ENCODE measurements around the gene ELN. TPM values are rescaled to one million over a fixed set of nuclear protein-coding genes. Genes with fewer than 3 reads are reported as not detected.
A peak's percentile ranks its signal among the peaks of the same experiment; 100 is the strongest.

ELN gene
- total RNA-seq, 1 donor from 2014 or later: 6.2 TPM

DNA sequence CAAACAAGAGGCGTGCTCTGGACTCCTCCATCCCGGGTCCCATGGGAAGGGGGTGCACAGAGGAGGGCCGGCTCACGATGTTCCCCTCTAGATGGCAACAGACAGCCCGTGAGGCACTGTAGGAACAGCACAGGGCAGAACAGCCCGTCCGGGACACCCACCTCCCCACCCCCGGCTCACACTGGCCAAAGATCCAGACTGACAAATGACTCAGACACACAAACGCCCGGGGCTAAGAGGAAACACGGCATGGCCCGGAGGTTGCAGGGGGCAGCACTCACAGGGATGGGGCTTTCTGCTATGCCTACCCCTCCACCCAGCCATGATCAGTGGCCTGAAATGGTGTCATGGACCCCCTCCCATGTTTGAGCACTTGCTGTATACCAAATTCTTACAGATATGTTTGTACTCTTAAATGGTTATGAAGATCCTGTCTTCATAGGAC, 4.9 kb upstream of the ELN start:
- peak; percentile 35 to 84 for DNase-seq (ENCODE audit: low read depth in 2 of 2)

DNA sequence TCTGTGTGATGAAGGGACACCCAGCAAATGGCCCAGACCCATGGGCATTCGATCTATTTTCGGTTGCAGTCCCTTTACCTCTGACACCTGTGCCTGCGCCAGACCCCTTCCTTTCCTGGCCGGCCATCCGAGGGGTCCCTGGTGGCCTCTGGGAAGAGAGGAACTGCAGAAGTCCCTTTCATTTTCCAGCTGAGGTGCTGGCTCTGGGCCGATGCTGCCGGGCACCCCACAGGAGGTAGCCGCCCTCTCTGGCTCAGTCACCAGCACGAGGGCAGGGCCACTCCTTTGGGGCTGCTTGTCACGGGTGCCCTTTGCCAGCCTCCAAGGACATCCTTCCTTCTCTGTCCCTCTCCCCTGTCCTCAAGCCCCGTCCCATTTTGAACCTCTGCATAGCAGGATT, 4.2 kb upstream of the ELN start:
- no peak for DNase-seq (ENCODE audit: low read depth in 2 of 2)

DNA sequence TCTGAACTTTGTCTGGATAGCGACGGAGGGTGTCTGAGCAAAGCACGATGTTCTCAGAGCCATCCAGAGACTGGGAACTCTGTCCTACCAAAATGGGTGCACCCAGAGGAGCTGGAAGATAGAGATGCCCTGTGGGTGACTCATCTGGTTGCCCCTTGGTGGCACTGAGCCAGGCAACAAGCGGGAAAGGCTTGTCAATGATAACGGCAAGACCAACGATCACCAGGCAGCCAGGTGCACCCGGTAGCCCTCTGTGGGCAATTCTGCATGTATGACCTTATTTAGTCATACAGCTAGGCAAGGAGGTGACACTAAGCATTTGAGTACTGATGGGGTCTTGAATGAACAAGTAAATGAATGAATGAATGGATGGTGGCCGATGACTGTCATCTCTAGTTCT, 2.8 kb upstream of the ELN start:
- no peak for DNase-seq (ENCODE audit: low read depth in 2 of 2)

DNA sequence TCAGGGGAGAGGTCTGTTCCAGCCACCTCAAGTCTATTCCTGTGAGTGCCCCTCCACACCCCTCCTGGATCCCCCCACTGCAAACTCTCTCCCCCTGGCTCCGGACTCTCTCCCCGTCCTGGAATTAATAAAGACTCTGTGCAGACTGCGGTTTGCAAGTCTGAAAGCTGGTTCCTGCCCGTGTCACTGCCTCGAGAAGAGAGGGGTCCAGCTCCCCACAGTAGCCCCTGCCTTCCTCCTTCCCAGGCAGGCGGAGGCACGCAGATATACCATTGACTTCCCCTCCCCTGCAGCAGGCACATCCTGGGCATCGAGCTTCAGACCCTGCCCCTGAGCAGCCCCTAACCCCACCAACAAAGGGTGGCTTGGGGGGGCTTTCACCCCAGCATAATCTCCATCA, 2.2 kb upstream of the ELN start:
- no peak for DNase-seq (ENCODE audit: low read depth in 2 of 2)

DNA sequence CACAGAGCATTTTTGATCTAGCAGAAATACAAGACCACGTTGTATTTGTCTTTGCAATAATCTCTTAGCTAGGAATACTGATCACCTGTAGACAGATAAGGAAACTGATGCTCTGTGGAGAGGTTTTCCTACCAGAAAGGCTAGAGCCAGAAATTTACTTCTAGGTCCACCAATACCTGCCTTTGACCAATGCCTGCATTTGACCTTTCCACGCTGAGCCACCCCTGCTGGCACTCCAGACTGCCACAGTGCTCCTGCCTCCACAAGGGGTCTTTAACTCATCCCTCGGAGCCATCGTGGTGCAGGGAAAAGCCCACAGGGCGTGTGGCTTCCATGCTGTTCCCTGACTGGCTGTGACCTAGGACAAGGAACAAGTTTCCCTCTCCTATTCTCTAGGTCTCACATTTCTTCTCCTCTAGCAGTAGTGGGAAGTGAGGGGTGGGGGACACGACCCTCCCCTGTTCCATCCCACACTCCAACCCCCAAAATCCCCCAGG, 1.5 kb upstream of the ELN start:
- DNase-seq (ENCODE audit: low read depth in 2 of 2): no peak

DNA sequence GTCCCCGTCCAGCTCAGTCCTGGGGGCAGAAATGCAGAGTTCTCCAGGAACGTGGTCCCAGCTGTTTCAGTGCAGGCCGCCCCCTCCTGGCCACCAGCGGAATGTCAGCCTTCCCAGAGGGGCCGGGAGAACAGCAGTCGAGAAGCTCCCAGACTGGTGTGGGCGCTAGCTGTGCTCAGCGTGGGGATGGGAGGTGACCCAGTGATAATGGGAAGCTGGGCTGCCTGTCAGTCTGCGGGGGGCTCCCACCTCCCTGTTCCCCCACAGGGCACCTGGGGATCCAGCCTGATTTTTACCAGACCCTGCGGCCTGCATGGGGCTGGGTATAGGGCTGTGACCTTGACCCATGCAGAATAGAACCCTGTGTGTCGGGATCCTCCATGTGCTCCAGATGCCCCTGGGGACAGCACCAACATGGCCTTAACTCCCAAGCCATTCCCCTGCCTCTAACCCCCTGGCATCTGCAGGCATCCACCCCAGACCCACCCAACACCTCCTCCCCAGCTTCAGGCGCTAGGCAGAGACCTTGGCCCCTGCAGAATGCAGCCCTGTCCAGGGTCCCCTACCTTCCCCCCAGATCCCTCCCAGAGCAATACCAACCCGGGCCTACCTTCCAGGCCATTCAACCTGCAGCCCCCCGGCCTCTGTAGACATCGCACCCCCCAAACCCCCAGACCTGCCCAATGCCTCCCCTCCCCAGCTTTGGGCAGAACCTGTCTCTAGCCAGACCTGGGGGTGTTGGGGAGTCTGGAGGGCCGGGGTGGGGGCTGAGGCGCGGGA, 880 bp upstream of the ELN start:
- peak; percentile 30 to 60 for DNase-seq (ENCODE audit: low read depth in 2 of 2)

DNA sequence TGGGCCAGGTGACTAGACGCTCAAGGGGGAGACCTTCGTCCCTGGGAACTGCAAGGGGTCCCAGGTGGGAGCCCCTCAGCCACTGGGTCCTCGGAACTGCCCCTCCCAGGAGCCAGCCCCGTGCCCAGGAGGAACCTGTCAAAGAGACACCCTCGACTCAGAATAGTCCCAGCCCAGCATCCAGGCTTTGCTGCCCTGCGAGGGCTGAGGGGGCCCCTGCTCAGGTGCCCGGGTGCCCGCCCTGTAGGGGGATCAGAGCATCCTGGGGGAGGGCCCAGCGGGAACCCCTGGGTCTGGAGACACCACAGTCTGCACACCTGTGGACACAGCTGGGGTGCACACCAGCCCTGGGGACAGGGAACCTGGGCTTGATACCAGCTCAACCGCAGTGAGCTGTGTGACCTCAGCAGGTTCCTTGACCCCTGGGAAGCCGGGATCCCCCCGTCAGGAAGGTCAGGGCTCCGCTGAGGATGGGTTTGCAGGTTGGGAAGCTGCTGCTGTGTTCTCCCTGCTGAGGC, 407 bp downstream of the ELN start:
- no peak for DNase-seq (ENCODE audit: low read depth in 2 of 2)

DNA sequence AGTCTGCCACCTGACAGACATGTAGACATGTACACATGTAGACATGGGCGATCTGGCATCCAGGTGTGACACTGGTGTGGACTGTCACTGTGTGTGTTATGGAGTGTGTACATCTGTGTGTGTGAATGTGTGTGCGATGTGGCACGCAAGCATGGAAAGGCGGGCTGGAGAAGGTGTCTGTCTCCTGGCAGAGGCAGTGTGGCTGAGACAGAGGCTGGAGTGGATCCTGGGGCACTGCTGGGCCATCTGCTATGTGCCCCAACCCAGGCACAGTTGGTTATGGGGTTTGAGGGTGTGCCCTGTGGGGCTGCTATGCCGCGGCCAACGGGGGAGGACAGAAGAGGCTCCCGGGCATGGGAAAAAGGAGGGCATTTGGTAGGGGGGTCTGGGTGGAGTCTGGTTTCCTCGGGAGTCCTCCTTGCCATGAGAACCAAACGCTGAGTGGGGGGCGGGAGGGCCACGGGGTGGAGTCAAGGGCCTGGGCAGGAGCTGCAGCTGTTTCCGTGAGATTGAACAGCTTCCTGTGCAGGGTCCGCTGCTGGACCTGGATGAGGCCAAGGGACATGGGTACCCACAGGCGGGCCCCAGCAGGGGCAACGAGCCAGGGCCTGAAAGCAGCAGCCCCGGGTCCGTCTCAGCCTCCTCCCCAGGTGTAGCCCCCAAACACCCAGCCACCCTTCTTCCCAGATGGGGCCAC, 1.3 kb downstream of the ELN start:
- DNase-seq (ENCODE audit: low read depth in 2 of 2): peak in 1 of 2 donors; percentile 58

DNA sequence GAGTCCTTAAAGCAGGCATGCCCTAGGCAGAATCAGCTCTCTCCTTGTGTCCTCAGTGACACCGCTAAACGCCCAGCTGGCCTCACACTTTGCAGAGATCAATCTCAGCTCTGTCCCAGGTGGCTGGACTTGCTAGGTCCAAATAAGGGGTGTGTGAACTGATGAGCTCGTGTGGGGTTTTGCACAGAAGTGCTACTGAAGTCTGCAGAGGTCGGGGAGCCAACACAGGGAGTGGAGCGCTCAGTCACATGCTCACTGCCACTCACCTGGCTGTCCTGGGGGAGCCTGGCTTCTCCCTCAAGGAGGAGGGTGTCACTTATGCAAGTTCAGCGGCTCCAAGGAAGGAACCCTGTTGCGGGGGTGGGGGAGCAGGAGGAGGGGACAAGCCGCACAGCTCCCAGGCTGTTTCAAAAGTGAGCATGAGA, 2.0 kb downstream of the ELN start:
- no peak for DNase-seq (ENCODE audit: low read depth in 2 of 2)

DNA sequence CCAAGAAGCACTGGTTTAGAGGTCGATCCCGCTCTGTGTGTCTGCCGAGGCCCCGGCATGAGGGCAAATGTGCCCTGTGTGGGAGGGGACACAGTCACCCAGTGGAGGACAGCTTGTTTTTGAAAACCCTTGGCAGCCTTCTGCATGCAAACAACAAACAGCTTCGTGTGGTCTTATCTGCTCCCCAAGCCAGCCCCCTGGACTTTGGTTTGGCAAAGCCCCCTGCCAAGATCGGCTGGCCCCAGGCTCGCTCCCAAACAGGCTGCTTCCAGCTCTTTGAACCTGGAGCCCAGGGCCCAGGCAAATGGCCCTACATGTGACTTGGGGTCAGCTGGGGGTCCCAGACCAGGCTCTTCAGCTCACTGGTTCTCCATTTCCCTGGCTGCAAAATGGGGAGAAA, 2.9 kb downstream of the ELN start:
- no peak for DNase-seq (ENCODE audit: low read depth in 2 of 2)

DNA sequence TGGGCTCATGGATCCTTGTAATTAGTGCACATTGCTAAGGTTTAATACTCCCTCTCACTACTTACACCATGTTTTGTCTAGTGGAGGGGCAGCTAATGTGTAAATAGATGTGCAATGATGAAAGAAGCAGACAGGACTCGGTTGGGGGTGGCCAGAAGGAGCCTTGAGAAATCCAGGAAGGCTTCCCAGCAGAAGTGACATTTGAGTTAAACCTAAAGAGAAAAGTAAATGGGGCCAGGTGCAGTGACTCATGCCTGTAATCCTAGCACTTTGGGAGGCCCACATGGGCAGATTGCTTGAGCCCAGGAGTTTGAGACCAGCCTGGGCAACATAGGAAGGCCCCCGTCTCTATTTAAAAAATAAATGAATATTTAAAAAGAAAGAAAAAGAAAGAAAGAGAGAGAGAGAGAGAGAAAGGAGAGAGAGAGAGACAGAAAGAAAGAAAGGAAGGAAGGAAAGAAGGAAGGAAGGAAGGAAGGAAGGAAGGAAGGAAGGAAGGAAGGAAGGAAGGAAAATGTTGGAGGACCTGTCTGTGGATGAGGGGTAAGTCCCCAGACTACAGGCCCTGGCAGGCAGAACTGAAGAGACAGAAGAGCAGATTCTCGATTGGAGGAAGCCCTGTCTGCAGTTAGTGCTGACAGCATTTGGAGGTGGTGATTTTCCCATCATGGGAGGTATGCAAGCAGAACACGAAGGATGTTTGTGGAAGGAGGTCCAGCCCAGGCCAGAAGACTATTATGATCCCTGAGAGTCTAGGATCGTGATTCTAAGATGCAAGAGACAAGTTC, 3.6 kb downstream of the ELN start:
- DNase-seq (ENCODE audit: low read depth in 2 of 2): no peak

DNA sequence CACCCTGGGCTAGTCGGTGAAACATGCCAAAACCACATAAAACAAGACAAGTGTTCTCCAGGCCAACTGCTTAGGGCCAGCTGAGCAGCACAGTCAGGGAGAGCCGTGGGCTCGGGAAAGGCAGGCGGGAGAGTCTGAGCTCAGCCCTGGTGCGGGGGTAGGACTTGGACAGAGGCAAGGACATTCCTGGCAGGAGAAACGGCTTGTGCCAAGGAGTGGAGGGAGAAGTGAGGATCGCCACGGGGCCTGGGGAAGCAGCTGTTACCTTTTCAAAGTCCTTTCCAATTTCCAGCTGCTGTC, 4.2 kb downstream of the ELN start:
- DNase-seq (ENCODE audit: low read depth in 2 of 2): no peak

DNA sequence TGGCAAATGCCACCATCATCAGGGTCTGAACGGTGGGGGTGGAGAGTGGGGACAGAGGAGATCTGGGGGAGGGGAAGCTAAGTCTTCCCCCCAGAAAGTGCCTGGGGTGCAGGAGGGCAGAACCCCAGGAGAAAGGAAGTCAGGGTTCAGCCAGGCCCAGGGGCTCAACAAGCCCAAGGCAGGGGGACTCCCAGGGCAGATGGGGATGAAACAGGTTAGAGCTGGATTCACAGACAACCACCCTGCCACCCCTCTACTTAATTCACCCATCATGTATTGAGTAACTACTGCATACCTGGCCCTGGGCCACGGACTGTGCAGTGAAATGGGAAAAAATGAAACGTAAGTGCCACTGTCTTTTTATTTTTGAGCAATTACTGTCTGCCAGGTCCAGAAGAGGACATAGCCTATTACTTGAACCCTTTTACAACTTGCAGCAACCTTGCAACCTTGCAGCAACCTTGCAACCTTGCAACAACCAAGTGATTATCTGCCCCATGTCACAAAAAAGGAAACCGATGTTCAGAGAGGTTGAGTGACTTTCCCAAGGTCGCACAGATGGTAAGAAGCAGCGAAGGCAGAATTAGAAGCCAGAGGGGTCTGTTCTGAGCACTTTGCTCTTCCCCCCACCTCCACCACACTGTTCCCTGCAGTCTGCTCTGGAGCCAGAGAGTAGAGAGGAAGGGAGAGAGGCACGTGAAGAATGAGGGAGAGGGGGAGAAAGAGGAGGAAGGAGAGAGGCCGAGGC, 4.8 kb downstream of the ELN start:
- DNase-seq (ENCODE audit: low read depth in 2 of 2): no peak

DNA sequence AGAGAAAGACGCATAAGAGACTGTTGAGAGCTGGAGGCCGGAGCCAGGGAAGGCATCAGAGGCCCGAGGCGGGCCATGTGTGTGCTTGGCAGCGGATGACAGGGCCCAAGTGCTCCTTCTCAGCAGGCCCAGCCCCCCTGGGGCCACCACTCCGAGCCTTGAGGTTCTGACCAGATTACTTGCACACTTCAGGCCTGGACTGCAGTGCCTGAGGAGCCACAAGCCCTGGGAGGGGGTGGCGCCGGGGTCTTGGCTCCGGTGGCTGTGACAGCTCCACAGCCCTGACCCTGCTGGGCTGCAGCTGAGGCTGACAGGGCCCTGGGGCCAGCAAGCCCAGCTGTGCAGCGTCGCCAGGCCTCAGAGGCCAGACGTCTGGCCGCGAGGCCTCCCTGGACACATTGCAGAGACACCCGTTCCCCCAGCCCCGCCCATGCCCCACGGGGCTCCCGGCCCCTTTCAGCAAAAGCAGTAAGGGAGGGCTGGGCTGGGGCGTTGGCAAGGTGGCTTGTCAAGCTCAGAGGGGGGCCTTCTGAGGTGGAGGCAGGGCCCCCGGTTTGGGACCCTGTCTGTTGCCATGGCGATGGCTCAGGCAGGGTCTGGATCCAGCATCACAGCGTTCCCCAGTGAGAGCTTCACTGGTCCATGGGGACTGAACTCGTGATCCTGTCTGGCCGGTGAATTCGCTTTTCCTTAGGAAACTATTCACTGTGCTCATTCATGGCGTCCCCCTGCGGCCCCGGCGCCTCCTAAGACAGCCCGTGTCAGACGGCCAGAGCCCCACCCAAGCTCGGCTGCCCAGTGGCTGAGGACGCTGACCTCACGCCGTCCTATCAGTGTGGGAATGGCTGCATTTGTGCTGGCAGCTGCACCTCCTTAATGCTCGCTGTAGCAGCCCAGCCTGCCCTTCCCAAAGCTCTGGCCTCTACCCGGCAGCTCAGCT, 5.7 kb downstream of the ELN start:
- DNase-seq (ENCODE audit: low read depth in 2 of 2): no peak

DNA sequence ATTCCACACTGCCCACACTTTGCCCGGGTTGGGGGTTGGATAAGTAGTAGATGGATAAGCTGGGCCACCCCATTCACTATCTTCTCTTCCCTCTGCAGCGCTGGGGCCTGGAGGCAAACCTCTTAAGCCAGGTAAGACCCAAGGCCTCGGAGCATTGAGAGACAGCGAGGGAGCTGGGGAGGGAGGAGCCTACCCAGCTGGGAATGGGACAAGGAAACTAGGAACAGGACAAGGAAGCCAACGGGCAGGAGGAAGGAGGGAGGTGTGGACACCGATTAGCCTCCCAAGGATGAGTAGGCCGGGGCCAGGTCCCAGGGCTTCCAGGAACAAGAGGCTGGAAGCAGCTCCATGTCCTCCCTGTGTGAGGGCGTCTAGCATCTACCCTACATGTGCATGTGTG, 9.6 kb downstream of the ELN start:
- DNase-seq (ENCODE audit: low read depth in 2 of 2): no peak

DNA sequence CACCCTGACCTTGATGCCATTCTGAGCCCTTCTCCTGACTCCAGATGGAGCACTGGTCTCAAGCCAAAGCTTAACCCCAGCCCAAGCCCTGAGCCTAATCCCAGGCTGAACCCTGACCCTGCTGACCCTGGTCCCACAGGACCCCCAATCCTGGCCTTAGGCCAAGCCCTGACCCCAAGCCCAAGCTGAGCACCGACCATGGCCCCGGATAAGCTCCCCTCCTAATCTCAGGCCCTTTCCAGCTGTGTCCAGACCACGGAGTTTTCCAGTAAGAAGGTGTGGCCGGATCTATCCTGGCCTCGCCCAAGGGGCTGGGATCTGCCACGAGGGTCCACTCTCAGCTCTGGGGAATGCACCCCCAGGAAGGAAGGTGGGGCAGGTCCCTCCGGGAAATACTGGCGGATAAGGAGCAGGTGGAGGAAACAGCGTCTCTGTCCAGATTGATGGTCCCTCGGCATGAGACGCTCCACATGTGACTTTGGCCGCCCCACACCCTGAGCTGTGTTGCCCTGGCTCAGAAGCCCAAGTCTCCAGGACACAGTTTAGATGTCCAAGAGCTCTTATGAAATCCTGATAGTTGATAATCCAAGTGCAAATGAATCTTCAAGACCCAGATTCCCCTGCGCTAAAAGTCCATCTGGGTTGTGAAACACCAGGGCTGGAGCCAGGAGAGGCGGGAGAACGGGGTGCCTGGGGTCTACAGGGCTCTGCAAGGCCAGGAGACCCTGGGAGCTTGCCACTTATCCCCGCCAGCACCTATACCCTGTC, 10.4 kb downstream of the ELN start:
- DNase-seq (ENCODE audit: low read depth in 2 of 2): no peak

DNA sequence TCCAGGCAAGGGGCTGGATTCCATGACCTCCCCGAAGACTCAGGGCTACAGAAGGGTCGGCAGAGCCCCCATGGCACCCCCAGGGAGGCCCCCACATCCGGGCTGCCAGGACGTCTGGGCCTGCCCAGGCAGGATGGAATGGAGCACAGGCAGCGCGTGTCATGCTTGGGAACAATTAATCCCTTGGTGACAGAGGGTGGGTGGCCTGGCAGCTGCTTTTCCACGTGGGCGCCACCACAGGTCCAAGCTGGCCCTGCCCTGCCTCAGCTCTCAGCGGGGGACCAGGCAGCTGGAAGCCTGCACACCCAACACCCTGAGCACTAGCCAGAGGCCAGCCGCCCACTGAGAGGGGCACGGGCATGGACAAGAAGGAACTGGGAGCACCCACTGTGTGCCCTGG, 11.4 kb downstream of the ELN start:
- no peak for DNase-seq (ENCODE audit: low read depth in 2 of 2)

DNA sequence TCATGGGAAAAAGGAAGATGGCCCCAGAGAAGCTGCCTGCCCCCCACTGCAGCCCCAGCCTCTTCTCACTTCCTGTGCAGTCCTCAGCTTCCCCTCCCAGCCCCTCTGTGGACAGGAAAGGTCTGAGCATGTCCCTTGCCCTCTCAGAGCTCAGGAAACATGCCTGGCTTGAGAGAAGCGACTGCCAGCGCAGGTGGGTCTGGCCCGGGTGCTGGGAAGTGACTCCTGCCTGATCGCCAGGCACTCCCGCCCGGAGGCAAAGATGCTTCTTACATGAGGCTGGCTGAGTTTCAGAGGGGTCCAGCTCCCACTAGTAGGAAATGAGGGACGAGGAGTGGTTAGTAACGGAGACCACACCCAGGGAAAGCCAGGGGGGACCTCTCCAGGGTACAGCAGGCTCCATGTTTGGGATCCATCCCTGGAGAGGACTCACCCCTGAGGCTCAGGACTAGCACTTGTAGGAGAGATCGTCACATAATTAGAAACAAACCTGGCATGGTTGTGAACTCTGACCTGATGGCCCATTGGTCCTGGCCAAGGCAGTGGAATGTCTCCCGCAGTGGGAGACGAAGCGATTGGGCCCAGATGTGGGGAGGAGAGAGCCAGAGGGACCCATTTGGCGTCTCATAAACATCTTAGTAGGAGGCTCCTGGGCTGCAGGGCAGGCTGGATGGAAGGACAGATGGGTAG, 12.3 kb downstream of the ELN start:
- peak; percentile 18 to 35 for DNase-seq (ENCODE audit: low read depth in 2 of 2)
